ENCODE measurements around the gene SFMBT1.

Gene SFMBT1

DNA sequence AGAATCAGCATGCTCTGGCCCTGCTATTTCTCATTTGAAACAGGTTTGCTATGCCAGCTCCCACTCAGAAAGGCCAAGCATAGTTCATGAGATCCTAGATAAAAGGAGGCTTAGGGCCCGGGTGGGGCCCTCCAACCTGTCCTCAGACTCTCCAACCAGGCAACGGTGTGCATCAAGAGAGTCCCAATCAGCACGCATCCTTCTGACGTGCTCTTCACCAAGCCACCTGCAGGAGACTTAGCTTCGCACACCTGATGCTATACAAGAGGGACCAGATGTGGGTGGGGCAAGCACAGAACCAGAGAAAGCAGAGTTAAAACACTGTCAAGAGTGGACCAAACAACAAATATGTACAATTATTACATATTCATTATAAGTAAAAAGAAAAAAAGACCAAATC lies 165.8 kb downstream of the SFMBT1 start:
- DNase-seq = no peak

DNA sequence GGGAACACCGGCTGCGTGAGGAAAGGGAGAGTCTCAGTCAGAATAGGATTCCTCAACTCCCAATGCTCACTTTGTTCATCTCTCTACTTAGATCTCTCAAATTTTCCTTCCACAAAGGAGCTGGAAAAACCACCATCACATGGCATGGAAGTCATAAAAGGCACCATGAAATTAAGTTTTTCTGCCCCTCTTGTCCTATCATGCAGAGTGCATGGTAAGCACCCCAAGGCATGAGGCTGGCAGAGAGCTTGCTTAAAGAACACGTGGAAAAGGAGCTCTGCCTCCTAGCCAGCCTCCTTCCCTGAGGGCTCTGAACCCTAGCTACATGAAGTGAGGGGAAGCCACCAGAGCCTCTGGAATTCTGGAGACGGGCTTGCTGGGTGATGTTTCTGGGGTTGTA lies 166.3 kb downstream of the SFMBT1 start:
- DNase-seq = no peak

DNA sequence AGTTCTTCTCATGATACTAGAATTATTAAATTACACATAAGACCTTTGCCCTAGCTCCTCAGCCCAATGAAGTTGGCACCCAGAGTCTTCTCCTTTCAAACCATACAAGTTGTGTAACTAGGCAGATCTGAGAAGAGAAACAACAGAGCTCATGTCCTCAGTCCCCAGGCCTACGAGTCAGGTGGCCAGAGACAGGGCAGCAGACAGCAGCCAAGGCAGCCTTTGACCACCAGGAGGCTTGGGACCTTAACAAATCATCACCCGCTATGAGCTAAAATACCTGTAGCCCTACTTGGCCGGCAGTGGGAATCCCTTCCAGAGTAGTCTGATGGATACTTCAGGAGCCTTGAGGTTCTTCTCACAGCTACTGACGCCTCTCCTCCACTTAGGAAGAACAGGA lies 166.8 kb downstream of the SFMBT1 start:
- no peak for DNase-seq

DNA sequence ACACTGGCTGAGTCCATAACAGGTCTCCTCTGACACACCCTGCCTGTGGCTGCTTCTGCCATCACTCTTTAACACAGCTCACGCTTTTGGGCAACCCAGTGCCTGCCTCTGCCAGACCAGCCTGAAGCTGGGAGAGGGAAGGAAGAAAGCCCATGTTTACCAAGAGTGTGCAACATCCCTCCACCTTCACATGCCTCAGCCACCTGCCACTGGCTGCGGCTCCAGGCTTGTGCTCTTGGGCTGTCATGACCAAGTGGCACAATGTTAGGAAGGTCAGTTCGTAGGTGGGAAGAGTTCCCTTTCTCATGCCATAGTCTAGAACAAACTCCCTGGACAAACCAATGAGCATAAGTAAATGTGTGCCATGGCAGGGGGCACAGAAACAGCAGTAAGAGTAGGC lies 168.8 kb downstream of the SFMBT1 start:
- no peak for DNase-seq

DNA sequence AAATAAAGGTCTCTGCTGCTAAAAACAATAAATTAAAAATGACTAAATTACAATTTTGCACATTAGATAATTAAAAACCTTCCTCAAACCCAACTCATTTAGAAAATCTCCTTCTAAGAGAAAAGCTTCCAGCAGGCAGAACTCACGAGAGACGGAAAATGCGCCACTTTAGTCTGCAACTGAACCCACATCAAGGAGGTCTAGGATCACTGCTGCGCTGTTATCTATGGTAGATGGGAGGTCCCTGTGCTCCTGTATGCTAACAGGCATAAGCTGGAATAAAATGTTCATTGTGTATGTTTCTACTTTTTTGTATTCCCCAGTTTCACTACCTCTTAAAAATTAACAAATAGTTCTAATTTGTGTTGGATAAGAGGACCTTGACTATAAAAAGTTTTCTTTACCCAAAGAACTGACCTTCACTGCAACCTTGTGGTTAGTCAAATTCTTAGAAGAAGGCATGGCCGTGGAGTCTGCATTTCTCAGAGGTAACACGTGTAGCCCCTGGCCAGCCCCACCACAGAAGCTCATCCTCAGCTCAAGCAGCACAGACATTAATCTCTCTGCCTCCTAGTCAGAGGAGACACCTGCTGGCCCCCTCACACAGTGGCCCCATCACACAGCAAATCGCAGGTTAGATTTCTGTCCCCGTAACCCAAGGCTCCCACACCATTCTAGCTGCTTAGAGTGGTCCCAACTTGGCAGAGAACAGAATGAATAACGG lies 170.8 kb downstream of the SFMBT1 start:
- no peak for DNase-seq

DNA sequence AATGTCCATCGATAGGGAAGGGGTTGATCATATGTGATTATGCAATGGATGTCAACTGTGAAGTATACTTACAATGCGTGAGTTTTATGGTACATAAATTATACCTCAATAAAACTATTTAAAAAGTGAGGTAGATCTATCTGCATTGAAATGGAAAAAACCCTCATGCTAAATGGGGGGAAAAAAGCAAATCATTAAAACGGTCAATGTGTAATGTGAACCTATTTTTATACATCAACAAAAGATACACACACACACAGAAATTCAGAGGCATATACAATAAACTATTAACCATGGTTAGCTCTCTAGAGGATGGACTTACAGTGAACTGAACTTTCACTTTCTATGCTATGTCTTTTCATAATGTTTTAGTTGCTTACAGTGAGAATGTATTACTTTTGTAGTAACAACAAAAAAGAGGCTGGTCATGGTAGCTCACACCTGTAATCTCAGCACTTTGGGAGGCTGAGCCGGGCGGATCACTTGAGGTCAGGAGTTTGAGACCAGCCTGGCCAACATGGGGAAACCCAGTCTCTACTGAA lies 171.6 kb downstream of the SFMBT1 start:
- DNase-seq = no peak

DNA sequence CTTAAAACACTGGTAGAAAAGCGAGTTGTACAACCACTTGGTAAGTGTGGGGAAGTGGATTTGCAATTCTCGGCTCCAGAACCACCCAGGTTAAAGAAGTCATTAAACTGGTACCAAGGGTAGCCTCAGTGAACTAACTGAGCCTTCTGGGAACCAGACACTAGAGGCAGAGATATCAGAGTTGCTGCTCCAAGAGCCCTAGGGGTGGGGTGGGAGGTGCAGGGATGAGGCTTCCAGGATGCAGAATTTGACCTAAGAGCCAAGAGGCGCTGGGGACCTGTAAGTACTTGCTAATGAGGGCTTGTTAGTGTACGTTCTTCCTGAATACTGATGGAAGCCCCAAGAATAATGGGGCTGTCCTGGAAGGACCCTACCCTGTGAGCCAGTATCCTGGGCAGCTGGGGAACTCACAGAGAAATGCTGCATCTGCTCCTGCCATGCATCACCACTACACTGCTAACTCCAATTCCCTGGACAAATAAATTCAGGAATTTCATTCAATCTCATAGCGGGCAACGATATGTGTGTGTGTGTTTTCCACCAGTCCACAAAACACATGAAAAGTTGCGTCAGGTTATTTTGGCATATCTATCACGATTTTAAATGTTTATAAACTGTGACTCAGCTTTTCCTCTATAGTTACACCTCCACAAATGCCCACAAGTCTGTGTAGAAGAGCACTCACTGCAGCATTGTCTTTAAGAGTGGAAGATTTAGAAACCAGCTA lies 172.3 kb downstream of the SFMBT1 start:
- DNase-seq = no peak

DNA sequence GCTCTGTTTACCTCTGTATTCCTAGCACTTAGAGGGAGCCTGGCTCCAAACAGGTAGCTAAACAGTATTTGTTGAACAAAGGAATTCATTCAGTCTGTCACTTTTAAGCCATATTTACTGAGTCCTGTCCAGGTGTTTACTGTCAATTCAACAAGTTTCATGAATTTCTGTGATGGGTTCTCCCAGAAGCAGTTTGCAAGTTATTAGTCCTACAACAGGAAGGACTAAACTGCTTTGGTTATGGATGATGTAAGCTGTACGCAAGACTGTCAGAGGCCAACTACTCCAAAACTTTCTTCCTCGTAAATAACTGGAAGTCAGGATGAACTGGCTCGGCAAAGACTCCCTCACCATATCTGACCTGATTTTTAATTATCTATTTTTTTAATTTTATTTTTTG lies 173.6 kb downstream of the SFMBT1 start:
- DNase-seq = no peak

DNA sequence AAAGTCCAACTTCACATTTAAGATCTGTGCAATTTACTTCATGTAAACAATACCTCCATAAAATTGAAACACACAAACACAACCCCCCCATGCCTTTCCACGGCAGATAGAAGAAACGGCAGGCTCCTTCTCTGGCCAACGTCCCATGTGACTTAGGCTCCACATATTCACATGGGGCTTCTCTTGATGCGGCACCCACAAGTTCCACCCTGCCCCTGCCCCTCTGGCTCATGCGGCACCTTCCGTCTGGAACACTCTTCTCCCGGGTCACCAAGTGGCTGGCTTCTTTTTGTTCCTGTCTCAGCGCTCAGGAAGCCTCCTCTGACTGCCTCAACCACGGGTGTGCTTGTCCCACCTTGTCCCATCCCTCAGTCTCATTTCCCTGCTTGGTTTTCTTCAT lies 174.1 kb downstream of the SFMBT1 start:
- no peak for DNase-seq

DNA sequence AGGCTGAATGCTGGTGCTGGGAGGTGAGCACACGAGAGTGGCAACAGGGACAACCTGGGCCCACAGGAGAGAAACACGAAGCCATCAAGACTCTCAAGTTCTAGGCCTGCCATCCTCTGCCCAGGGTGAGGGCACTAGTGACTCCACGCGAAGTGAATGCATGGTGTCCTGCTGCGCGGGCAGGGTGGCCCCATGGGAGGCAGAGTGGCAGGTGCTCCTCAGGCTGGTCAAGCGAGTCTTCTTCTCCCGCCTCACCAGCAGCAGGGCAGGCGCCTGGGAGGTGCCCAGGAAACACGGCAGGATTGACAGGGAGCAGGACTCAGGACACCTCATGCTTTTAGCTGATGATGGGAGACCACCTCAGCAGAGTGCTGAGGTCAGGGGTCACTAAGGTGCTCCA lies 175.4 kb downstream of the SFMBT1 start:
- DNase-seq = no peak

DNA sequence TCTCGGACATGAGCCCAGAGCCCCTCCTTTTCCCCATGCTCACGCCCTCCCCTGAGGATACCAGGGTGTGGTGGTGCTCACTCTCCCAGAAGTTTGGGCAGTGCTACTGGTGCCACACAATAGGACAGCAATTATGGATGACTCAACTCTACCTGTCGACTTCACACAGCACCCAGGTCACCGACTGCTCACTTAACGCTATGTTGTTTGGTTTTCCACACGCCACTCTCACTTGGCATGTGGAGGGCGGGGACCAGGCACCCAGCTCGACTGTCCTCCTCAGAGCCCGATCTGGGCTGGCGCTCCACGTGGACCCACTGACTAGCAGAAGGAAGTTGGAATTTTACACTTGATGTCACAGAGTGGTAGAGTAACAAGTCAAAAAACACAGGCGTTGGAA lies 179.4 kb downstream of the SFMBT1 start:
- no peak for DNase-seq

DNA sequence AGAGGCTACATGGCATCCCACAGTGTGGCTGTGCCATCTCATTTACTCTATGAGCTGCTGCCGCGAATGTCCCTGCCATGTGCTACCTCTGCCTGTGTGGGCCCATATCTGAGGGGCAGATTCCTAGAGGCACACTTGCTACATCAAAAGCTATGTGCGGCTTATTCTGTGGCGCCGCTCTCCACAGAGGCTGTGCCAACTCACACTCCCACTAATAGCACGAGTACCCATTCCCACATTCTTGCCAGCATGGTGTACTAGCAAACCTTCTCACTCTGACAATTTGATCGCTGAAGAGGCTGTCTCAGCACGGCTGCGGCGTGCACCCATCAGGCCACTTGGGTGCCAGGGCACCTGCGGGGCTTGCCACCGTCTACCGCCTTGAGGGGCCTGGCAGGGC lies 179.9 kb downstream of the SFMBT1 start:
- DNase-seq = peak; percentile 84

DNA sequence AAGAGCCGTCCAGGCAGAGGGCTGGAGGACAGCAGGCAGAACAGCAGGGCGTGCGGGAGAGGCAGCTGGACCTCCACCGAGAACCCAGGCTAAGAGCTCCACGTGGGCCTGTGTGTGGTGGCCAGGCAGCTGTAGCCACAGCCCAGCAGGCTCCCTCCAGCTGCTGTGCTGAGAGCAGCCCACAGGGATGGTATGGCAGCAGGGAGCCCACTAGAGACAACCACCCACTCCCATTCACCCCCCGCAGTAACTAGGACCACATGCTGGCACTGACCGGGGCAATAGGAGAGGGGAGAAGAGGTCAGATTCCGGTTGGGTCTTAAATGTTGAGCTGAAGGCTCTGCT lies 185.5 kb downstream of the SFMBT1 start:
- no peak for DNase-seq

DNA sequence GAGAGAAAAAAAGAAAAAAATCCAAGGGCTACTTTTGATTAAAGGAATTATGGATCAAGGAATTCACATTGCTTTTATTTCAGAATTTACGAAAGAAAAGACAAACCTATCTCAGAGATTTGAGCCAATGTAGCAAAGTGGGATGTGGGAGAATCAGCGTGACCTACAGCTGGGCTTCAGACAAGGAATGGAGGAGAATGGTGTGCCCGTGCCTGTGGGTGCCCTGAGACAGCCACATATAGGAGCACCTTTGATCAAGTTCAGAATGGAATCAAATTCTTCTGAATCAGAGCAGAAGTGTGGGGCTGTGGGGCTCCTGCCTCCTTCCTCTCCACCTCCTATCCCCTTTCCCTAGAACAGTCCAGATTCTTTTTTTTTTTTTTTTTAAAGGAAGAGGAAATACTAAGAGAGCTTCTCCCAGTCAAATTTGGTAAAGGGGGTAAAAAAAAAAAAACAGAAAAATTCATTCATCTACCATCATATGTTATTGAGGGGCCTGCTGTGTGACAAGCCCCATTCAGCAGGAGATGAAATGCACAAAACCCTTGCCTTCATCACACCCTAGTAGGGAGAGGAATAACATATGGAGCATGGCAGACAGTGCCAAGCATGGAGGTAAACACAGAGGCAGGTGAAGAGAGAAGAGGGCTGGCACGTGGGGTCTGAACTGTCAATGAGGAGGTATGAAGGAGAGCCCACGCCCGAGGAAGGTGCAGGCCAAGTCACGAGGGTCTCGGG lies 186.0 kb downstream of the SFMBT1 start:
- DNase-seq = no peak

DNA sequence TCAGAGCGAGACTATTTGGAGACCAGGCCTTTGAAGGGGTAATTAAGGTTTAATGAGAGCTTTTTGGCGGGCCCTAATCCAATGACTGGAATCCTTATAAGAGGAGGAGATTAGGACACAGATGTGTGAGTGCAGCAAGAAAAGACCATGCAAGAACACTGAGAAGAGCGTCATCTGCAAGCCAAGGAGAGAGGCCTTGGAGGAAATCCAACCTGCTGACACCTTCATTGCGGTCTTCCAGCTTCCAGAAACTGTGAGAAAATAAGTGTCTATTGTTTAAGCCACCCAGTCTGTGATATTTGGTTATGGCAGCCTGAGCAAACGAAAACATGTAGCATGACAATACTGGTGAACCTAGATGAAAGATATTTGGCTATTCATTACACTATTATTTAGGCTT lies 188.0 kb downstream of the SFMBT1 start:
- DNase-seq = peak; percentile 15

DNA sequence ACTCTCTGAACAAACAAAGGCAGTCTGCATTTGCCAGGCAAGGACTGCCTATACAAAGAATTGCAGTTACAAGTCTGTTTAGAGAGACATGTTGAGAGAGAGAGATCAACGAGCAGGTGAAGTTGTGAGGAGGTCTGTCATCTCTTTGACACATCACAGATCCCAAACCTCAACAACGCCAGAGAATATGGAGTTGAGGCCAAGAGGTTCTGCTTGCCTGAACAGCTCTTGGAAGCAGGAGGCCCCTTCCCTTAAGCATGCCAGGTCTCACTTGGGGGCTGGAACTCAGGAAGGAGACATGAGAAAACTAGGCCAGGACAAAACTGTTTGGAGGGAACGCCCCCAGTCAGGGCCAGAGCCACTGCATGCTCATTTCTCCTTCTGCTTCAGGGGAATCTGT lies 188.7 kb downstream of the SFMBT1 start:
- DNase-seq = no peak

DNA sequence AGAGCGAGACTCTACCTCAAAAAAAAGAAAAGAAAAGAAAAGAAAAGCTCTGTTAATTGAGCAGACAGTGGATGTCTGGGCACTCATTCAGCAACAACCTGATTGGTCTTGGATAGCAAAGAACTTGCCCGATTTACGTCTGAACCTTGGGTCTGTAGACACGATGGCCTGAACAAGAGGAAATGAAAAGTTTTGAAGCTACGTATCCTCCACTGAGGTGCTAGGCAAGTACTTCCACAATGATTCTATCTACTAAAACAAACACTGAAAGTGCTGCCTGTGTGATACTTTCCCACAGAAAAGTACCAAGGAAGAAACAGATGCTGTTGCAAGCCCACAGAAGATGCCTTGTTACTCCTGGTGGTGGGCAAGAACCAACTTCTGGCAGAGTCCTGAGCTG lies 189.2 kb downstream of the SFMBT1 start:
- DNase-seq = no peak

DNA sequence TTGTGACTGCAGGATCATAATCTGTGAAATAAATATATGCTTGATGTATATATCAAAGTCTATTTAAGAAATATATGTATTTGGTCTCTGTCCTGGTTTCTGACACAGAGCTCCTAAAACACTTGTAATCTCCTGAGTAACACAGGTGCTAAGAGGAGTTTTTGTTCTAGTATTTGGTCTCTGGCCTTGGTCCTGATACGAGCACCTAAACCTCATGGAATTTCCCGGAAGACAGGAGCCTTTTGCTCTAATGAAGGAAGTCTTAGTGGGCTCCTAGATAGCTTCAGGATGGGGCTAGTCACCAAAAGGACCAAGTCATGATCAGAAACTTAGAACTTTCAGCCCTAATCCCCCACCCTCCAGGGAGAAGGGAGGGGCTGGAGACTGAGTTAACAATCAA lies 191.9 kb downstream of the SFMBT1 start:
- no peak for DNase-seq
